K562 (cell line): Measurements from ENCODE around the gene TRIM64C. TPM values are rescaled to one million over a fixed set of nuclear protein-coding genes. Genes with fewer than 3 reads are reported as not detected.
"Not testable (repeated sequence)": the region's sequence is repeated elsewhere in the genome, so short reads cannot be mapped to it uniquely, and the experiment has no call there.

Experiments
- ATAC-seq: fragments of 200-7000 bp; cut with Tn5 transposase; 3 replicates; pipeline ENCODE4 v1.9.1; 2020; ENCODE audit warnings: moderate library complexity
- BruUV-seq: library from RNA; stranded (reverse); fragments of 400-500 nt; replicated peaks from 2 replicates; lab custom pipeline; 2021; lab: Mats Ljungman, UMichigan
- CTCF ChIA-PET: fragments of 300-600 bp; formaldehyde crosslinking; extraction: SDS; loops from one replicate; lab custom pipeline; 2021; ENCODE audit warnings: low intra/inter-chr PET ratio; lab: Yijun Ruan, JAX
- POLR2A ChIA-PET: fragments of 300-600, 350-650 bp; sonication (Branson Sonifier 250); formaldehyde crosslinking; extraction: SDS; loops from one replicate; lab custom pipeline; 2021; ENCODE audit warnings: antibody characterized with exemption, inconsistent platforms; lab: Yijun Ruan, JAX
- DNase-seq, 4 experiments: peaks; one replicate each; pipeline versions ENCODE4 v3.0.0 to v3.0.0-alpha.2; 2011 to 2018; ENCODE audit warnings: low spot score in 3 of 4, mixed read lengths in 3 of 4; ENCODE audit errors: extremely low read depth in 1 of 4
- FAIRE-seq: peaks from 2 replicates; lab custom pipeline; 2011; peaks lifted over from hg19 to GRCh38; lab: Jason Lieb, UNC
- H2AFZ ChIP-seq: 2 replicates; pipeline ENCODE4 v1.6.0; 2011; ENCODE audit warnings: low read depth, low read length, control low read depth, inconsistent platforms
- H3K27ac ChIP-seq: fragments of 200-600 bp; 3 replicates; pipeline ENCODE4 v1.8.0; 2011; ENCODE audit warnings: low read depth, mild to moderate bottlenecking, control low read depth, inconsistent platforms, low read length, moderate library complexity, mixed read lengths; ENCODE audit errors: extremely low read depth
- H3K27me3 ChIP-seq, 2 experiments: fragments of 300-600 bp in 1 of 2; 2 replicates in 1 of 2; 3 replicates in 1 of 2; pipeline versions ENCODE4 v1.6.0 to v1.8.0; 2011; ENCODE audit warnings: inconsistent platforms in 2 of 2, low read length in 2 of 2, mild to moderate bottlenecking in 1 of 2, mixed read lengths in 1 of 2, moderate library complexity in 1 of 2; ENCODE audit not compliant: control insufficient read depth in 2 of 2, insufficient read depth in 2 of 2
- H3K36me3 ChIP-seq: fragments of 300-600 bp; 3 replicates; pipeline ENCODE4 v1.8.0; 2011; ENCODE audit warnings: mild to moderate bottlenecking, low read length, inconsistent platforms; ENCODE audit not compliant: control insufficient read depth, insufficient read depth
- H3K4me1 ChIP-seq, 2 experiments: fragments of 200-600 bp in 1 of 2; replicated peaks in 1 of 2; 2 replicates in 1 of 2; 3 replicates in 1 of 2; pipeline versions ENCODE4 v1.5.1 to v1.8.0; 2011; ENCODE audit warnings: inconsistent platforms in 2 of 2, low read length in 2 of 2, mild to moderate bottlenecking in 1 of 2, mixed read lengths in 1 of 2, moderate library complexity in 1 of 2; ENCODE audit not compliant: control insufficient read depth in 2 of 2, insufficient read depth in 2 of 2
- H3K4me2 ChIP-seq: 2 replicates; pipeline ENCODE4 v1.6.1; 2011; ENCODE audit warnings: low read length, control low read depth, inconsistent platforms, mixed read lengths; ENCODE audit not compliant: insufficient read depth
- H3K4me3 ChIP-seq: fragments of 200-600 bp; sonication (generic), shearing (Covaris generic); 2 replicates; pipeline ENCODE4 v1.5.1; 2016; ENCODE audit warnings: control low read depth, inconsistent platforms
- H3K79me2 ChIP-seq: fragments of 200-600 bp; 3 replicates; pipeline ENCODE4 v1.8.0; 2011; ENCODE audit warnings: low read length, inconsistent platforms; ENCODE audit not compliant: control insufficient read depth, insufficient read depth
- H3K9ac ChIP-seq, 2 experiments: 2 replicates each; pipeline versions ENCODE4 v1.6.0 to v1.6.1; 2011; ENCODE audit warnings: low read depth in 2 of 2, low read length in 2 of 2, control low read depth in 1 of 2, inconsistent platforms in 1 of 2, mild to moderate bottlenecking in 1 of 2, mixed read lengths in 1 of 2; ENCODE audit not compliant: insufficient read depth in 1 of 2
- H3K9me1 ChIP-seq: one replicate; pipeline ENCODE4 v1.6.0; 2011; ENCODE audit warnings: inconsistent platforms, mild to moderate bottlenecking, low read length, moderate library complexity; ENCODE audit not compliant: control insufficient read depth, insufficient read depth
- H3K9me3 ChIP-seq: replicated peaks from 2 replicates; pipeline ENCODE4 v1.5.1; 2011; ENCODE audit warnings: low read depth, low read length, inconsistent platforms; ENCODE audit not compliant: control insufficient read depth, insufficient read depth
- H4K20me1 ChIP-seq: replicated peaks from 2 replicates; pipeline ENCODE4 v1.6.1; 2011; ENCODE audit warnings: low read length, inconsistent platforms, mixed read lengths; ENCODE audit not compliant: control insufficient read depth, insufficient read depth
- WGBS: fragments of 100-300 bp; shearing (Covaris generic); methylation state at CpG from one replicate; pipeline ENCODE4 v1.1.6; 2016; ENCODE audit warnings: low coverage, mixed read lengths; ENCODE audit not compliant: insufficient coverage; ENCODE audit errors: missing lambda C conversion rate; 5-methylcytosine and 5-hydroxymethylcytosine counted together
- in situ Hi-C: fragments of 300-500 bp; cut with MboI; formaldehyde crosslinking; loops from 4 replicates; pipeline ENCODE4 v1.15.0; 2018; ENCODE audit warnings: inconsistent platforms, mixed read lengths
- intact Hi-C: fragments of 100-400 bp; cut with micrococcal nuclease; formaldehyde crosslinking; loops from 2 replicates; pipeline ENCODE4 v1.14.2; 2022
- polyA plus RNA-seq, 8 experiments: library from polyadenylated mRNA; depleted of rRNA in 4 of 8; stranded (reverse) in 5 of 8; unstranded in 3 of 8; fragments of >200 nt; fragmentation: Nextera tagmentation in 2 of 8; fragmentation: Illumina TruSeq in 1 of 8; extraction: Ambion mirVana in 2 of 8; extraction: Trizol in 1 of 8; gene quantifications; 2 replicates each; pipeline versions ENCODE4 v1.2.1 to v1.2.3, GENCODE V29; 2011 to 2014; ENCODE audit warnings: inconsistent platforms in 1 of 8, missing spikeins in 1 of 8
- small RNA-seq: library from RNA; depleted of rRNA; stranded (forward); fragments of <200 nt; gene quantifications from one replicate; pipeline ENCODE3, GENCODE V24; 2014
- total RNA-seq, 7 experiments: library from RNA; depleted of rRNA in 6 of 7; stranded (reverse); fragments of >200 nt in 6 of 7; fragmentation: Illumina TruSeq in 2 of 7; extraction: Trizol in 2 of 7; gene quantifications; 2 replicates each; pipeline versions ENCODE4 v1.2.1 to v1.2.3, GENCODE V29; 2011 to 2021; ENCODE audit warnings: low replicate concordance in 1 of 7

The TRIM64C gene
- total and polyA plus RNA-seq, 9 of the 15 experiments (the other 6 are each of a cell fraction or from before 2014, with no cell fraction given): not detected

DNA sequence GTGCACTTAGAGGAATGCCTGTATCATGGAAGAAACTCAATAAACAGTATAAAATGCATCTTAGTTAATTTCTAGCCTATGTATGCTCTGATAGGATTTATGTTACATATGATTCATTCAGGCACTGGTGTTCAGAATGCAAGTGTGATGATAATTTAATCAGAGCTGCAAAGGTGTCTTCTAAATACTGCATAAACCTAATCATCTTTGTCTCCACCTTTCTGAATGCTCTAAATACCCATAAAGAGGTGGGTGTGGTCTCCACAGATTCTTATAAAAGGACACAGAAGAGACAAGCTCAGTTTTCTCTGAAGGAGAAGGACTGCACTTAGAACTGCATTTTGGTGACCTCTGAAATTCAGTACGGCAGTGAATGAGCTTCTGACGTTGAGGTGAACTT lies 30.4 kb downstream of the TRIM64C start, which contains the start of gene TRIM49B:
Gene TRIM49B, plus strand, starts transcription at position 301 of the 400 bp plus-strand sequence. CDS start 2,777 bp downstream, outside the sequence.
- CTCF ChIA-PET, H3K9me1 ChIP-seq, H4K20me1 ChIP-seq, H3K4me1 ChIP-seq, H3K36me3 ChIP-seq, H3K4me2 ChIP-seq, FAIRE-seq, DNase-seq, H3K79me2 ChIP-seq, H3K9ac ChIP-seq, BruUV-seq, in situ Hi-C loops, H3K4me3 ChIP-seq, H2AFZ ChIP-seq, intact Hi-C loops, H3K9me3 ChIP-seq, POLR2A ChIA-PET, H3K27me3 ChIP-seq, H3K27ac ChIP-seq, ATAC-seq: not testable (repeated sequence)
- WGBS: 0% methylated on average over 1 of the region's 2 CpGs

Small RNA genes lying within 50 kb of the gene (small RNA-seq; reads per million reads assigned to genes)
- gene AC084851.1: not detected

Other genes with a start within 250 kb of the TRIM64C start
- not detected in 2 replicates for gene TRIM51G, start 75.2 kb downstream of the TRIM64C start, total RNA-seq (2014; rRNA removed)
- gene TRIM51G, start 75.2 kb downstream of the TRIM64C start, total RNA-seq (2014; rRNA removed; fragmentation: Illumina TruSeq; extraction: Trizol): not detected in 2 replicates
- gene TRIM51G, start 75.2 kb downstream of the TRIM64C start, total RNA-seq (2015; rRNA removed; fragmentation: Illumina TruSeq; extraction: Trizol): not detected in 2 replicates
- gene TRIM51G, start 75.2 kb downstream of the TRIM64C start, total RNA-seq (2021): not detected in 2 replicates
- not detected in 2 replicates for gene TRIM51G, start 75.2 kb downstream of the TRIM64C start, polyA plus RNA-seq (2011; rRNA removed)
- not detected in 2 replicates for gene TRIM51G, start 75.2 kb downstream of the TRIM64C start, polyA plus RNA-seq (2014; fragmentation: Illumina TruSeq; extraction: Trizol)
- gene TRIM51G, start 75.2 kb downstream of the TRIM64C start, polyA plus RNA-seq (2014; fragmentation: Nextera tagmentation; extraction: Ambion mirVana): not detected
- gene TRIM51G, start 75.2 kb downstream of the TRIM64C start, polyA plus RNA-seq (2014; rRNA removed): not detected in 2 replicates
- gene TRIM49B, start 30.3 kb downstream of the TRIM64C start, total RNA-seq (2014; rRNA removed): not detected in 2 replicates
- not detected in 2 replicates for gene TRIM49B, start 30.3 kb downstream of the TRIM64C start, total RNA-seq (2014; rRNA removed; fragmentation: Illumina TruSeq; extraction: Trizol)
- gene TRIM49B, start 30.3 kb downstream of the TRIM64C start, total RNA-seq (2015; rRNA removed; fragmentation: Illumina TruSeq; extraction: Trizol): not detected in 2 replicates
- not detected in 2 replicates for gene TRIM49B, start 30.3 kb downstream of the TRIM64C start, total RNA-seq (2021)
- gene TRIM49B, start 30.3 kb downstream of the TRIM64C start, polyA plus RNA-seq (2011; rRNA removed): not detected in 2 replicates
- gene TRIM49B, start 30.3 kb downstream of the TRIM64C start, polyA plus RNA-seq (2014; fragmentation: Illumina TruSeq; extraction: Trizol): not detected in 2 replicates
- gene TRIM49B, start 30.3 kb downstream of the TRIM64C start, polyA plus RNA-seq (2014; fragmentation: Nextera tagmentation; extraction: Ambion mirVana): not detected
- gene TRIM49B, start 30.3 kb downstream of the TRIM64C start, polyA plus RNA-seq (2014; rRNA removed): not detected in 2 replicates
- not detected in 2 replicates for gene FOLH1, start 149.5 kb upstream of the TRIM64C start, total RNA-seq (2014; rRNA removed)
- not detected in 2 replicates for gene FOLH1, start 149.5 kb upstream of the TRIM64C start, total RNA-seq (2014; rRNA removed; fragmentation: Illumina TruSeq; extraction: Trizol)
- gene FOLH1, start 149.5 kb upstream of the TRIM64C start, total RNA-seq (2015; rRNA removed; fragmentation: Illumina TruSeq; extraction: Trizol): not detected in 2 replicates
- gene FOLH1, start 149.5 kb upstream of the TRIM64C start, total RNA-seq (2021): not detected in 2 replicates
- gene FOLH1, start 149.5 kb upstream of the TRIM64C start, polyA plus RNA-seq (2011; rRNA removed): not detected in 2 replicates
- not detected in 2 replicates for gene FOLH1, start 149.5 kb upstream of the TRIM64C start, polyA plus RNA-seq (2014; fragmentation: Illumina TruSeq; extraction: Trizol)
- not detected for gene FOLH1, start 149.5 kb upstream of the TRIM64C start, polyA plus RNA-seq (2014; fragmentation: Nextera tagmentation; extraction: Ambion mirVana)
- gene FOLH1, start 149.5 kb upstream of the TRIM64C start, polyA plus RNA-seq (2014; rRNA removed): not detected in 2 replicates